Right lobe of liver (tissue), 6 donors: Measurements from ENCODE around the gene OSMR. TPM values are rescaled to one million over a fixed set of nuclear protein-coding genes. Genes with fewer than 3 reads are reported as not detected.
"Not testable (repeated sequence)": the region's sequence is repeated elsewhere in the genome, so short reads cannot be mapped to it uniquely, and the experiment has no call there.

Experiments
- ATAC-seq, 4 donors: fragments of 200-7000 bp; cut with Tn5 transposase; one replicate each; pipeline ENCODE4 v1.9.1; 2020; ENCODE audit warnings: mild to moderate bottlenecking in 4 of 4, moderate library complexity in 4 of 4
- DNase-seq, 3 donors: peaks; one replicate each; pipeline ENCODE4 v3.0.0-alpha.2; 2020
- H3K27ac ChIP-seq, 3 donors: fragments of 200-600 bp; one replicate each; pipeline ENCODE4 v1.8.0; 2022
- H3K27me3 ChIP-seq, 2 donors: fragments of 200-600 bp; one replicate each; pipeline ENCODE4 v1.8.0; 2022
- H3K36me3 ChIP-seq, 4 donors: fragments of 200-600 bp; sonication (generic) in 1 of 4; one replicate each; pipeline versions ENCODE4 v1.5.1 to v1.8.0; 2017 to 2022; ENCODE audit warnings: control low read depth in 1 of 4
- H3K4me1 ChIP-seq, 4 donors: fragments of 200-600 bp; sonication (generic) in 1 of 4; one replicate each; pipeline versions ENCODE4 v1.5.1 to v1.8.0; 2017 to 2022; ENCODE audit warnings: control low read depth in 1 of 4
- H3K4me3 ChIP-seq, 3 donors: fragments of 200-600 bp; one replicate each; pipeline ENCODE4 v1.8.0; 2022
- H3K9me3 ChIP-seq, 4 donors: fragments of 200-600 bp; sonication (generic) in 1 of 4; one replicate each; pipeline versions ENCODE4 v1.5.1 to v1.8.0; 2017 to 2022; ENCODE audit warnings: control low read depth in 1 of 4
- CTCF ChIP-seq, 4 donors: fragments of 200-600 bp in 3 of 4; fragments of 450-650 bp in 1 of 4; IDR thresholded peaks; one replicate each; pipeline versions ENCODE4 v1.5.1 to v1.8.0; 2016 to 2022; ENCODE audit warnings: antibody characterized with exemption in 4 of 4, mild to moderate bottlenecking in 2 of 4
- POLR2A ChIP-seq: fragments of 450-650 bp; IDR thresholded peaks from one replicate; pipeline ENCODE4 v1.6.1; 2017; ENCODE audit warnings: antibody characterized with exemption, mild to moderate bottlenecking
- WGBS: methylation state at CpG from one replicate; pipeline ENCODE4 v1.1.6; 2018; ENCODE audit warnings: low coverage, low lambda C conversion rate; ENCODE audit not compliant: insufficient coverage; ENCODE audit errors: missing lambda C conversion rate; 5-methylcytosine and 5-hydroxymethylcytosine counted together
- intact Hi-C, 2 donors: fragments of 100-400 bp; cut with DNase I; formaldehyde crosslinking; loops; one replicate each; pipeline versions ENCODE4 v1.11.2 to v1.14.1; 2022
- total RNA-seq, 6 experiments: library from RNA; depleted of rRNA in 2 of 6; stranded (reverse); fragments of >200 nt in 2 of 6; fragmentation: NEBNext Ultra II Directional in 3 of 6; extraction: Animal tissue kit (Norgen Biotek cat#: 25700) in 3 of 6; gene quantifications; one replicate each; pipeline versions ENCODE4 v1.1.0 to v1.2.4, GENCODE V29; 2016 to 2023
- donor health status: DM: no; HTN: yes; CAD: no.
- donor health status: DM: no; HTN: no; CAD: no.
- donor health status: DM: no; HTN: no; CAD: no.
- donor health status: DM: no; HTN: yes; CAD: no.
- donor health status: DM: no; HTN: yes; CAD: no.

Gene OSMR
- total RNA-seq, 6 experiments from 2014 or later, result 3.9 to 44.8 (median 12.2) TPM

- intact Hi-C loops, result no loop called here
- ATAC-seq (peak in 3 of 4 donors; percentile 1 to 5 (median 3)), DNase-seq (no peak)
- H3K27ac ChIP-seq, result peak overlapping the region; percentile 74 to 95 (median 80)
- peaks cover 0 to 16% (median 0%) of the 10 kb centered on the region in 4 donors for H3K4me1 ChIP-seq
- H3K36me3 ChIP-seq, result no peaks in the 10 kb centered on the region
- no peak for TF ChIP-seq POLR2A
- no peak for TF ChIP-seq CTCF (IDR thresholded peaks at IDR 0.05)
- H3K9me3 ChIP-seq, result no peaks in the 10 kb centered on the region
- no peaks in the 10 kb centered on the region for H3K27me3 ChIP-seq
- peak overlapping the region; percentile 66 to 71 (median 70) for H3K4me3 ChIP-seq
- 17% methylated on average over 23 of the region's 24 CpGs for WGBS
These were observed 683 bp downstream of the OSMR start for GRCh38 chr5:38846379-38847011.

- Histone ChIP-seq H3K9me3 (no peaks in the 10 kb centered on the region), H3K27ac (peak overlapping the region in 1 of 3 donors; percentile 95), H3K4me1 (peaks cover 0 to 16% (median 0%) of the 10 kb centered on the region in 4 donors), H3K36me3 (no peaks in the 10 kb centered on the region), H3K4me3 (peak overlapping the region; percentile 66 to 71 (median 70)), H3K27me3 (no peaks in the 10 kb centered on the region)
- WGBS, result 45% methylated on average over 8 of the region's 9 CpGs
- TF ChIP-seq CTCF (IDR thresholded peaks at IDR 0.05), result no peak
- TF ChIP-seq POLR2A, result no peak
- DNase-seq (no peak), ATAC-seq (no peak)
- intact Hi-C loops, result no loop called here
These were observed 1.9 kb downstream of the OSMR start for GRCh38 chr5:38847559-38848347.

GRCh38 chr5:38848637-38849036 is 2.8 kb downstream of the OSMR start:
- no peak for TF ChIP-seq POLR2A
- H3K27ac ChIP-seq, result no peak overlapping the region
- H3K27me3 ChIP-seq, result no peaks in the 10 kb centered on the region
- H3K36me3 ChIP-seq, result no peaks in the 10 kb centered on the region
- DNase-seq, result no peak
- no peak for ATAC-seq
- H3K4me3 ChIP-seq, result no peak overlapping the region
- 47% methylated on average over 2 of the region's 2 CpGs for WGBS
- intact Hi-C loops, result no loop called here
- H3K9me3 ChIP-seq, result no peaks in the 10 kb centered on the region
- peaks cover 0 to 16% (median 0%) of the 10 kb centered on the region in 4 donors for H3K4me1 ChIP-seq

- H3K4me3 ChIP-seq, H3K27me3 ChIP-seq, H3K9me3 ChIP-seq, DNase-seq, H3K27ac ChIP-seq, intact Hi-C loops, ATAC-seq, H3K36me3 ChIP-seq: not testable (repeated sequence)
- peaks cover 0 to 16% (median 0%) of the 10 kb centered on the region in 4 donors for H3K4me1 ChIP-seq
- 31% methylated on average over 1 of the region's 5 CpGs for WGBS
These were observed 5.8 kb downstream of the OSMR start for GRCh38 chr5:38851640-38852039.

GRCh38 chr5:38853753-38854470 is 8.1 kb downstream of the OSMR start:
- TF ChIP-seq POLR2A, result no peak
- TF ChIP-seq CTCF (IDR thresholded peaks at IDR 0.05), result no peak
- no peaks in the 10 kb centered on the region for H3K36me3 ChIP-seq
- no peak for DNase-seq
- no peak overlapping the region for H3K4me3 ChIP-seq
- 77% methylated on average over 6 of the region's 6 CpGs for WGBS
- H3K4me1 ChIP-seq, result peaks cover 0 to 13% (median 0%) of the 10 kb centered on the region in 4 donors
- no peaks in the 10 kb centered on the region for H3K9me3 ChIP-seq
- no peaks in the 10 kb centered on the region for H3K27me3 ChIP-seq
- H3K27ac ChIP-seq, result no peak overlapping the region
- no peak for ATAC-seq
- intact Hi-C loops, result no loop called here
